GM11168 (cell line): Measurements from ENCODE around the gene XCL2.

Experiments
- in situ Hi-C: fragments of 300-500 bp; cut with MboI; formaldehyde crosslinking; loops from one replicate; pipeline ENCODE4 v1.12.0; 2022; ENCODE audit warnings: low sequenced_read_pairs; ENCODE audit not compliant: unreplicated experiment

Gene XCL2

DNA sequence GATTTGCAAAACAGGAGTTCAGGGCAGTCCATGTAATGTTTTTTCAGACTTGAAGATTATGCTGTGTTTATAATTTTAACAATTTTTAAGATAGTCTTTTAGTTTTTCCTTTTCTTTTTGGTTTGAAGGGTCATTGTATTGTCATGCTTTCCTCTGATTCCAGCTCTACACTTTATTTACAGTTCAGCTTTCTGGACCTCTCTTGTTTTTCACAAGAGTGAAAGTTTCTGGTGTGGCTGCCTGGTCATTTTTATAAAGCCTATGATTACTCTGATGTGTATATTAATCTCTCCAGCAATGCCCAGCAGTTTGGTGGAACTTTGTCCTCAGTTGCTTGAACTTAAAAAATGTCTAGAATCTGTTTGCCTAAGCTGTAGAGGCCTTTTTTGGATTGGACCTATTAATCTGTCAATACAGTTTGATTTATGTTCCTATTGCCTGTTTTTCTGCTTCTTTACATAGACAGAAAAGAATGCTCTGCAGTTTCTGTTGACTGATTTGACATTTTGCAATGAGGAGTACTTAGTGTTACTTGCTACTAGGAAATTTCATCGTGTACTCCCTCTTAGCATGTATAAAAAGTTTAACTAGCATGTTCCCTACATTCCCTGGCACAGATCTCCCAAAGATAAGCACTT lies 52.2 kb downstream of the XCL2 start:
- in situ Hi-C loops: no loop called here
